Measurements from ENCODE around the gene COL25A1. TPM values are rescaled to one million over a fixed set of nuclear protein-coding genes. Genes with fewer than 3 reads are reported as not detected.

COL25A1 gene
- total and polyA plus RNA-seq, 4 donors: 0.61 to 4.4 (median 2.1) TPM

GRCh38 chr4:108850219-108850649 lies 452.2 kb downstream of the COL25A1 start (continued):
- TF ChIP-seq RAD21 (IDR thresholded peaks at IDR 0.05): no peak

GRCh38 chr4:108849611-108850168 lies 452.8 kb downstream of the COL25A1 start:
- H3K9ac ChIP-seq (ENCODE audit: low read depth in 1 of 2, low read length in 2 of 2): no peak overlapping the region
- H3K4me3 ChIP-seq (ENCODE audit: low read depth in 1 of 3, low read length in 3 of 3): no peak overlapping the region
- H3K27ac ChIP-seq (ENCODE audit: low read depth in 1 of 2, low read length in 2 of 2): no peak overlapping the region
- DNase-seq (ENCODE audit: low spot score): no peak
- TF ChIP-seq HNF4A (conservative IDR thresholded peaks at IDR 0.05) (no peak), EGR1 (IDR thresholded peaks at IDR 0.05; ENCODE audit: low read depth in 2 of 2) (no peak), NR2F2 (IDR thresholded peaks at IDR 0.05) (no peak), TAF1 (conservative IDR thresholded peaks at IDR 0.05) (no peak), RAD21 (IDR thresholded peaks at IDR 0.05) (no peak), HNF4G (IDR thresholded peaks at IDR 0.05) (no peak), FOXA1 (IDR thresholded peaks at IDR 0.05) (no peak)
- no peaks in the 10 kb centered on the region for H3K4me1 ChIP-seq (ENCODE audit: control insufficient read depth in 4 of 4, insufficient read depth in 4 of 4, low read length in 3 of 4)
- no peaks in the 10 kb centered on the region for H3K36me3 ChIP-seq (ENCODE audit: control insufficient read depth in 4 of 4, insufficient read depth in 3 of 4, low read depth in 1 of 4, low read length in 3 of 4)
- H3K9me3 ChIP-seq (ENCODE audit: control insufficient read depth in 4 of 4, low read length in 3 of 4): no peaks in the 10 kb centered on the region
- no peaks in the 10 kb centered on the region for H3K27me3 ChIP-seq (ENCODE audit: control insufficient read depth in 4 of 4, insufficient read depth in 4 of 4, low read length in 3 of 4)
- WGBS: 79% methylated on average over 3 of the region's 3 CpGs

DNA sequence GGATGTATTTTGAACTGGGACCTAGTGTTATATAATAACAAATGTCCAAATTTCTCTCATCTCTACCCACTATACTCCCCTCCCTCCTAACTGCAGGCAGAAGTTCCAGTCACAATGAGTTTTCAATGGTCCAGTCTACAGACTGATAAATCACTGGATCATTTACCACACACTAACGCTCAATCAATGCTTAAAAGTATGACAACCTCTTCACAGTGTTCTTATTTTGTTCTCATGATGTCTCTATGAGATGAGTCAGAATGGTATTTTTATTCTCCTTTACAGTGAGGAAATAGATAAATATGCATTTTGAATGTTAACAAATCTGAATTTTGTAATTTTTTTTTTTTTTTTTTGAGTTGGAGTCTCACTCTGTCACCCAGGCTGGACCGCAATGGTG lies 455.9 kb downstream of the COL25A1 start:
- no peak for DNase-seq (ENCODE audit: low spot score)
- Histone ChIP-seq H3K27ac (ENCODE audit: low read depth in 1 of 2, low read length in 2 of 2) (no peak overlapping the region), H3K27me3 (ENCODE audit: control insufficient read depth in 4 of 4, insufficient read depth in 4 of 4, low read length in 3 of 4) (no peaks in the 10 kb centered on the region), H3K9ac (ENCODE audit: low read depth in 1 of 2, low read length in 2 of 2) (no peak overlapping the region), H3K4me3 (ENCODE audit: low read depth in 1 of 3, low read length in 3 of 3) (no peak overlapping the region), H3K36me3 (ENCODE audit: control insufficient read depth in 4 of 4, insufficient read depth in 3 of 4, low read depth in 1 of 4, low read length in 3 of 4) (no peaks in the 10 kb centered on the region), H3K9me3 (ENCODE audit: control insufficient read depth in 4 of 4, low read length in 3 of 4) (no peaks in the 10 kb centered on the region), H3K4me1 (ENCODE audit: control insufficient read depth in 4 of 4, insufficient read depth in 4 of 4, low read length in 3 of 4) (no peaks in the 10 kb centered on the region)
- TF ChIP-seq, protein P1, sequence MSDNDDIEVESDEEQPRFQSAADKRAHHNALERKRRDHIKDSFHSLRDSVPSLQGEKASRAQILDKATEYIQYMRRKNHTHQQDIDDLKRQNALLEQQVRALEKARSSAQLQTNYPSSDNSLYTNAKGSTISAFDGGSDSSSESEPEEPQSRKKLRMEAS (IDR thresholded peaks at IDR 0.05): no peak
- TF ChIP-seq HNF4G (IDR thresholded peaks at IDR 0.05) (no peak), SP1 (IDR thresholded peaks at IDR 0.05) (no peak), YY1 (IDR thresholded peaks at IDR 0.05) (no peak), ZBTB33 (IDR thresholded peaks at IDR 0.05) (no peak), TAF1 (conservative IDR thresholded peaks at IDR 0.05) (no peak), RAD21 (IDR thresholded peaks at IDR 0.05) (no peak), FOXA1 (IDR thresholded peaks at IDR 0.05) (no peak), EGR1 (IDR thresholded peaks at IDR 0.05; ENCODE audit: low read depth in 2 of 2) (no peak), RXRA (IDR thresholded peaks at IDR 0.05) (no peak)
- TF ChIP-seq, protein P2, sequence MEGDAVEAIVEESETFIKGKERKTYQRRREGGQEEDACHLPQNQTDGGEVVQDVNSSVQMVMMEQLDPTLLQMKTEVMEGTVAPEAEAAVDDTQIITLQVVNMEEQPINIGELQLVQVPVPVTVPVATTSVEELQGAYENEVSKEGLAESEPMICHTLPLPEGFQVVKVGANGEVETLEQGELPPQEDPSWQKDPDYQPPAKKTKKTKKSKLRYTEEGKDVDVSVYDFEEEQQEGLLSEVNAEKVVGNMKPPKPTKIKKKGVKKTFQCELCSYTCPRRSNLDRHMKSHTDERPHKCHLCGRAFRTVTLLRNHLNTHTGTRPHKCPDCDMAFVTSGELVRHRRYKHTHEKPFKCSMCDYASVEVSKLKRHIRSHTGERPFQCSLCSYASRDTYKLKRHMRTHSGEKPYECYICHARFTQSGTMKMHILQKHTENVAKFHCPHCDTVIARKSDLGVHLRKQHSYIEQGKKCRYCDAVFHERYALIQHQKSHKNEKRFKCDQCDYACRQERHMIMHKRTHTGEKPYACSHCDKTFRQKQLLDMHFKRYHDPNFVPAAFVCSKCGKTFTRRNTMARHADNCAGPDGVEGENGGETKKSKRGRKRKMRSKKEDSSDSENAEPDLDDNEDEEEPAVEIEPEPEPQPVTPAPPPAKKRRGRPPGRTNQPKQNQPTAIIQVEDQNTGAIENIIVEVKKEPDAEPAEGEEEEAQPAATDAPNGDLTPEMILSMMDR (IDR thresholded peaks at IDR 0.05; ENCODE audit: low read depth, low read length, missing input control): no peak
- 98% methylated on average over 2 of the region's 2 CpGs for WGBS
